PC-3 (cell line): ENCODE results near the gene RCAN1.

ENCODE experiments used
- CTCF ChIP-seq: fragments of 300-600 bp; sonication (generic); conservative IDR thresholded peaks from 2 replicates; pipeline ENCODE4 v1.5.1; 2017; ENCODE audit warnings: antibody characterized with exemption, low read depth, mild to moderate bottlenecking, low read length
- EZH2phosphoT487 ChIP-seq: fragments of 300-600 bp; sonication (generic); IDR thresholded peaks from 2 replicates; pipeline ENCODE4 v1.6.1; 2018; ENCODE audit warnings: mild to moderate bottlenecking, antibody characterized with exemption, low read length, borderline replicate concordance

GRCh38 chr21:34570313-34570712, 44.6 kb downstream of the RCAN1 start:
- TF ChIP-seq CTCF (no peak), EZH2phosphoT487 (no peak)
